Measurements from ENCODE around the gene BRF1.

- TF ChIP-seq CTCF (IDR thresholded peaks at IDR 0.05): no peak
- TF ChIP-seq POLR2AphosphoS5 (IDR thresholded peaks at IDR 0.05): no peak
- TF ChIP-seq POLR2A (IDR thresholded peaks at IDR 0.05): no peak
Observed at GRCh38 chr14:105244334-105244733, 56.5 kb downstream of the BRF1 start.
